Loucy (cell line): ENCODE results near the gene FBXO31.

Experiments used
- EZH2phosphoT487 ChIP-seq: fragments of 200-600 bp; IDR thresholded peaks from 2 replicates; pipeline ENCODE4 v1.6.1; 2018; ENCODE audit warnings: antibody characterized with exemption, mild to moderate bottlenecking, moderate library complexity, borderline replicate concordance
- TF ChIP-seq, protein P1 (sequence below): fragments of 200-600 bp; sonication (generic); conservative IDR thresholded peaks from 2 replicates; pipeline ENCODE4 v1.5.1; 2014; ENCODE audit warnings: mild to moderate bottlenecking, antibody characterized with exemption, low read length

- TF ChIP-seq, protein P1, sequence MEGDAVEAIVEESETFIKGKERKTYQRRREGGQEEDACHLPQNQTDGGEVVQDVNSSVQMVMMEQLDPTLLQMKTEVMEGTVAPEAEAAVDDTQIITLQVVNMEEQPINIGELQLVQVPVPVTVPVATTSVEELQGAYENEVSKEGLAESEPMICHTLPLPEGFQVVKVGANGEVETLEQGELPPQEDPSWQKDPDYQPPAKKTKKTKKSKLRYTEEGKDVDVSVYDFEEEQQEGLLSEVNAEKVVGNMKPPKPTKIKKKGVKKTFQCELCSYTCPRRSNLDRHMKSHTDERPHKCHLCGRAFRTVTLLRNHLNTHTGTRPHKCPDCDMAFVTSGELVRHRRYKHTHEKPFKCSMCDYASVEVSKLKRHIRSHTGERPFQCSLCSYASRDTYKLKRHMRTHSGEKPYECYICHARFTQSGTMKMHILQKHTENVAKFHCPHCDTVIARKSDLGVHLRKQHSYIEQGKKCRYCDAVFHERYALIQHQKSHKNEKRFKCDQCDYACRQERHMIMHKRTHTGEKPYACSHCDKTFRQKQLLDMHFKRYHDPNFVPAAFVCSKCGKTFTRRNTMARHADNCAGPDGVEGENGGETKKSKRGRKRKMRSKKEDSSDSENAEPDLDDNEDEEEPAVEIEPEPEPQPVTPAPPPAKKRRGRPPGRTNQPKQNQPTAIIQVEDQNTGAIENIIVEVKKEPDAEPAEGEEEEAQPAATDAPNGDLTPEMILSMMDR: no peak
- TF ChIP-seq EZH2phosphoT487: no peak
Observed at GRCh38 chr16:87391950-87392820, 8.6 kb upstream of the FBXO31 start, which contains the start of gene MAP1LC3B.
